ENCODE results near the gene PBLD. TPM values are rescaled to one million over a fixed set of nuclear protein-coding genes. Genes with fewer than 3 reads are reported as not detected.

PBLD gene
- total RNA-seq, 1 experiment from 2014 or later, result 3.5 TPM

GRCh38 chr10:68249297-68249696, 83.4 kb downstream of the PBLD start:
- H3K27me3 Mint-ChIP-seq (ENCODE audit: low read depth), result peaks cover 52% of the 10 kb centered on the region
- H3K23me2 ChIP-seq (ENCODE audit: insufficient read length, low read depth, low read length, poor library complexity, severe bottlenecking), result no peaks in the 10 kb centered on the region
- WGBS (ENCODE audit: extremely low coverage, insufficient read length, low lambda C conversion rate), result no CpG with 5 or more reads among the region's 4 CpGs

More at GRCh38 chr10:68249297-68249696, 83.4 kb downstream of the PBLD start:
- H3K27ac ChIP-seq (ENCODE audit: insufficient read length, low read depth, low read length), result no peak overlapping the region
- H4K91ac ChIP-seq (ENCODE audit: insufficient read length, low read depth, low read length), result no peak overlapping the region
- Mint-ChIP-seq H3K9me3 (no peaks in the 10 kb centered on the region), H3K27ac (no peak overlapping the region), H3K4me3 (no peak overlapping the region), H3K36me3 (ENCODE audit: insufficient read depth in 1 of 3, low read depth in 3 of 3) (no peaks in the 10 kb centered on the region), H3K4me1 (peaks cover 15 to 22% of the 10 kb centered on the region in 2 experiments)
- H4K5ac ChIP-seq (ENCODE audit: insufficient read length, low read depth, low read length), result no peak overlapping the region
- peaks cover 3% of the 10 kb centered on the region for H3K4me1 ChIP-seq (ENCODE audit: insufficient read depth, low read length)
- no peak overlapping the region for H3K4ac ChIP-seq (ENCODE audit: low read depth, low read length)
- H2BK20ac ChIP-seq (ENCODE audit: low read depth, low read length, poor library complexity, severe bottlenecking), result no peak overlapping the region
- no peak overlapping the region for H3K18ac ChIP-seq (ENCODE audit: insufficient read length, low read depth, low read length)
- no peaks in the 10 kb centered on the region for H3K27me3 ChIP-seq (ENCODE audit: insufficient read depth, low read length)
- no peak overlapping the region for H3K56ac ChIP-seq (ENCODE audit: insufficient read length, low read depth, low read length)
- H4K20me1 ChIP-seq (ENCODE audit: control insufficient read depth, insufficient read depth, insufficient read length), result no peaks in the 10 kb centered on the region
- no peak overlapping the region for H3T11ph ChIP-seq (ENCODE audit: low read length)
- H3K14ac ChIP-seq (ENCODE audit: insufficient read depth, low read length), result no peak overlapping the region
- no peak for TF ChIP-seq CTCF (conservative IDR thresholded peaks at IDR 0.05)
- H3K79me1 ChIP-seq (ENCODE audit: insufficient read depth, low read depth, low read length, poor library complexity, severe bottlenecking), result no peaks in the 10 kb centered on the region
- H3K79me2 ChIP-seq (ENCODE audit: insufficient read depth, low read length), result no peaks in the 10 kb centered on the region
- H2BK15ac ChIP-seq (ENCODE audit: low read depth, low read length), result no peak overlapping the region
- no peak overlapping the region for H2BK5ac ChIP-seq (ENCODE audit: insufficient read length, low read length)
- H3K23ac ChIP-seq (ENCODE audit: insufficient read length, low read depth, low read length), result no peak overlapping the region
- no peaks in the 10 kb centered on the region for H3K9me3 ChIP-seq (ENCODE audit: control insufficient read depth, low read depth, low read length)
- no peak overlapping the region for H2BK12ac ChIP-seq (ENCODE audit: insufficient read length, low read depth, low read length)
- no peak overlapping the region for H2AK5ac ChIP-seq (ENCODE audit: insufficient read length, low read length)
- H3K4me2 ChIP-seq (ENCODE audit: insufficient read depth, insufficient read length, low read length), result no peak overlapping the region
- H2BK120ac ChIP-seq (ENCODE audit: low read depth, low read length, poor library complexity, severe bottlenecking), result no peak overlapping the region
- H3K9ac ChIP-seq (ENCODE audit: extremely low read depth, insufficient read length, low read length), result no peak overlapping the region
- H4K8ac ChIP-seq (replicated peaks; ENCODE audit: insufficient read length, low read depth, low read length), result no peak overlapping the region
- no peak overlapping the region for H2AFZ ChIP-seq (ENCODE audit: low read length)
- DNase-seq, result no peak
